Heart left ventricle (tissue), 13 donors: Measurements from ENCODE around the gene DENND1B.

ENCODE experiments used
- CTCF ChIP-seq, 12 donors: fragments of 200-600 bp; sonication (generic) in 4 of 12; IDR thresholded peaks; one replicate each; pipeline versions ENCODE4 v1.5.0 to v1.8.0; 2018 to 2022; ENCODE audit warnings: antibody characterized with exemption in 12 of 12, mild to moderate bottlenecking in 5 of 12
- POLR2A ChIP-seq, 2 donors: fragments of 450-650 bp; IDR thresholded peaks; one replicate each; pipeline ENCODE4 v1.6.1; 2017; ENCODE audit warnings: antibody characterized with exemption in 2 of 2, mild to moderate bottlenecking in 2 of 2, moderate library complexity in 2 of 2
- donor health status: ischemic (EF 13 %, LVEDD 7.1; RV severe dilation, severe dysfunction).
- donor health status: DM: no; HTN: yes; CAD: no.
- donor health status: DM: no; HTN: no; CAD: no.
- donor health status: ischemic (EF 25% LVEDD 6.9; RV normal size, moderate dysfunction).
- donor health status: ischemic (EF 25% LVEDD 5.7; RV mildly dilated, moderate dysfunction).
- donor health status: ischemic (EF 35%, LVEDD 5.7; RV mildly dilated, moderate dysfunction).
- donor health status: nonischemic (EF 11% LVEDD 7.7; RV severe dilation, severe dysfunction).
- donor health status: DM: yes; HTN: yes; CAD: no.
- donor health status: PGD.
- donor health status: ischemic (EF 29% LVEDD 5.4; RV normal size, mild dysfunction).
- donor health status: nonischemic (EF 23%, LVEDD 6.1; RV moderate dilation, normal function).

GRCh38 chr1:197622371-197622770 lies 152.9 kb downstream of the DENND1B start:
- TF ChIP-seq CTCF (IDR thresholded peaks at IDR 0.05): no peak
- TF ChIP-seq POLR2A (IDR thresholded peaks at IDR 0.05): no peak
